NOMO-1 treated with dmso at 0.1 percent for 144 hours (cell line): ENCODE data around the gene CCDC70.
"Not testable (repeated sequence)": the region's sequence is repeated elsewhere in the genome, so short reads cannot be mapped to it uniquely, and the experiment has no call there.

Experiments used
- DNase-seq: peaks from one replicate; lab custom pipeline; 2025; ENCODE audit not compliant: unreplicated experiment; lab: John Stamatoyannopoulos, UW

CCDC70 gene

DNA sequence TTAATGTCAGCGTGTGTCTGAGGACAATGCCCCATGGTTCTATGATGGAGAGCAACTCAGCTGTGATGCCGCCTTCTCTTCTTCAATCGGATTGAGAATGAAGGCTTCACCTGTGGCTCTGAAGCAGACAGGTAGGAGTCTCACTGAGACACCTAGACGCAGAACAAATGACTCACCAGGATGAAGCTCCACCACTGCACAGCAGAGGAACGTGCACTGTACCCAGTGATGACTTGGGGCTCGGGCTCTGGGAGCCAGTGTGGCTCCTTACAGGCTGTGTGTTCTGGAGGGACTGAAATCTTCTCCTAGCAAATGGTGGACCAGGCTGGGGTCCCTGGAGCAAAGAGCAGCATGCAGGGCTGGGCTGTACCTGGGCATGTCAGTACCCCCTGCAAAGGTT is 44.0 kb downstream of the CCDC70 start:
- no peak for DNase-seq

DNA sequence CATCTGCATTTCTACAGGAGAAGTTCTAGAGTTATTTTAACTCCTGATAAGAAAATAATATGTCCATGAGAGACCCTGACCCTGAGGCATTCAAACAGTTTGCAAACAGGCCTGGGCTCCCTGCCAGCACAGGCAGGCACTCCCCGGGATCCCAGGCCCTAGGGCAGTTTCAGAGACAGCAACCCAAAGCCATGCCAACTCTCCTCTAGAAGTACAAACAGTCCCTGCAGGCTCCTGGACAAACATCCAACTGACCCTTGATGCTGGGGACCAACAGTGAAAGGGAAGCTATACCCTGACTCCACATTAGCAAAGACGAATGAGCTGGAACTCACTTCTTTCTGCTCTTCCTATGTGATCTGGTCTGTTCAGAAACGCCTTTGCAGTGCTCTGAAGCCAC is 44.8 kb downstream of the CCDC70 start:
- no peak for DNase-seq

DNA sequence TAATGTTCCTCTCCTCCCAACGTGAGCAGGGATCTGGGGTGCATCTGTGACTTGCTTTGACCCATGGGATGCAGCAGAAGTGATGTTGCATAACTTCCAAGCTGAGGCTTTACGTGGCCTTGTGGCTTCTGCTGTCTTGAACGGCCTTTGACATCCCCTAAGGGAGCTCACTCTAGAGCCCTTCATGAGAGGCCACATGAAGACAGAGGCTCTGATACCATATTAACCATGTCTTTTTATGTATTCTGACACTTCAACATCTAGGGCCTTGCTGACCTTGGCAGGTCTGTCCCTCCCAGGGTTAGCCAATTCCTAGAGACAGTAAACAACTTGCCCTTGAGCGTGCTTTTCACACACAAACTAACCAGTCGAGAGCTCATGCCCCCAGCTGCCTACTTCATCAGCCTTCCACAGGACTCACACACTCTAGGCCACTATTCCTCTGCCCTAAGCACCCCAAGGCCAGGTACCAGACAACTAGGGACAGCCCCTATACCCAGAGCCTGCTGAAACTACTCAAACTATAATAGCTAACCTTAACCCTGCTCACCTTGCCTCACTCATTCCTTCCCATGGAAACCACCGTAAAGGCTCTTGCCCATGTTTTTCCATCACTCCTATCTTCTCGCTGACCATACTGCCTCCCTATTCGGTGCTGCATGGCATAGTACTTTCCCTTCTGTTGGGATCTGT is 45.4 kb downstream of the CCDC70 start:
- DNase-seq, result no peak

DNA sequence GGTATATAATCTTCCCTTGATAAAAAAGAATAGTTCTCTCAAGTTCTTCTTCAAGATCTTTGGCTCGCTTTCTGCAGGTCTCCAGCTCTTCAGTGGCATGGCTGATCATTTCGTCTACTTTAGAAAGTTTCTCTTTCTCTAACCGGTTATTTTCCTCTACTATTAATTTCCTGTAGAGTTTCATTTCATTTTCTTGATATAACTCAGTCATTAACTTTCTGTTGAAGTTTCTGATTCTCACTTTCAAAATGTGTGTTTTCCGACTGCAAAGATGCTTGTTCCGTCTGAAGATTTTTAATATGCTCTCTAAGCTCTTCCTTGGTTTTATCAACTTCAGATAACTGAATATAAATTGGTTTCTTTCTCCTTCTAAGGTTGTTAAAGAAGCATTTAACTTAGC is 47.5 kb downstream of the CCDC70 start:
- not testable (repeated sequence) for DNase-seq

DNA sequence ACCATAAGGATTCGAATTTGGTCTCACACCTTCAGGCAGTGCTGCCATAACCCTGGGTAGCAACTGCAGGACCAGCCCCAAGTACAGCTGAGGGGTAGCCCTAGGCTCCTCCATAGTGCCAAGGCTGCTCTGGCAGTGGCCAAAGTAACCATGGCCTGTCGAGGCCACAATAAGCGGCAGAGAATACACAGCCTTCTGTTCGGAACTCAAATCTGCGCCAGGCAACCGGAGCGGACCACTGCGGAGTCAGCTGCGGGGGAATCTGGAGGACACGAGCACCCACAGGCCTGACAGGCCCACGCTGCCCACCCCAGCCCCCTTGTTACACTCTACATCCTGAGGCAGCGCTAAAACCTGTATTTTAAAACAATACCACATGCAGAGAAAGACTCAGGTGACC is 48.7 kb downstream of the CCDC70 start:
- DNase-seq, result no peak

DNA sequence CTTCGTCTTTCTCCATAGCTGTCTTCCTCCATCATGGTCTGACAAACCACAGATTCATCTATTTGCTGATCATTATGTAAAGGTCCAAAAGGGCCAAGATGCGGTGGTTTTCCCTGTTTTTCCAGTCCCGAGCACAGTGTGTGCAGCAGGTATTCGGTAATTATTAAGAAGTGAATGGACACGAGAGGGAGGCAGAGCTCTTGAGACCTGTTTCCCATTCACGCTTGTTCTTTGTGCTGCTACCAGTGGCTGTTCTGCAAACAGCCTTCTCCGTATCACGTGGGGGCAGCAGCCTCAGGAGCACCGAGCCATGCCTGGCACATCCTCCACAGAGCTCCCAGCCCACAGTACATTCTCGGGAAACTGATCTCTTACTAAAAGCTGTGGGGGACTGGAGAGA is 50.3 kb downstream of the CCDC70 start:
- DNase-seq, result no peak

DNA sequence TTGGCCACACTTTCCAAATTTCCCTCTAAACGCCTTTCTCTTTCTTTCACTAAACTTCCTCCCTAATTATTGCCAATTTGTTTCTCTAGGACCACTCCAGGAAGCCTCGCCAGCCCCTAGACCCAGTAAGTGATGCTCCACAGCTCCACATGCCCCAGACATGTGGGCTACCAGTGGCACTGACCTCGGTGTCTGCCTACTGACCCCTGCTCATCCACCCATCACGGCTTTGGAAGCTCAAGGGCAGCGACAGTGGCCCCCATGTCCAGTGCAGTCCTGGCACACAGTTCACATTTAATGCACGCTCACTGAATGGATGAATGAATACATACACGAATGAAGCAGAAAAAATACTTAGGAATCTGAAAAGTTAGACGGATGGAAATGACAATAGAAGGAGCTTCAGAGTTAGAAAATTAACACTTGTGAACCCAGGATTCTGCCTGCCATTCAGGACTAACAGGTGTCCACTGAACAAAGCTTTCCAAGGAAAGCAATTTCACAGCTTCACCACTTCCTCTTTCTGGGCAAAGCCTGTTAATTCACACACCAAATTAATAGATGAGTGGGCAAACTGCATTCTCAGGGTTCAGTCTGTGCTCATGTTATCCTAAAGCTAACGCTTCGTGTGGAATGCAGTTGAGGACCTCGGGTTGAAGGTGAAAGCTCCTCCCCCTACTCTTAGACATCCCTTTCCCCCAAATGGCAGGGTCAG is 50.9 kb downstream of the CCDC70 start:
- peak; percentile 16 for DNase-seq

DNA sequence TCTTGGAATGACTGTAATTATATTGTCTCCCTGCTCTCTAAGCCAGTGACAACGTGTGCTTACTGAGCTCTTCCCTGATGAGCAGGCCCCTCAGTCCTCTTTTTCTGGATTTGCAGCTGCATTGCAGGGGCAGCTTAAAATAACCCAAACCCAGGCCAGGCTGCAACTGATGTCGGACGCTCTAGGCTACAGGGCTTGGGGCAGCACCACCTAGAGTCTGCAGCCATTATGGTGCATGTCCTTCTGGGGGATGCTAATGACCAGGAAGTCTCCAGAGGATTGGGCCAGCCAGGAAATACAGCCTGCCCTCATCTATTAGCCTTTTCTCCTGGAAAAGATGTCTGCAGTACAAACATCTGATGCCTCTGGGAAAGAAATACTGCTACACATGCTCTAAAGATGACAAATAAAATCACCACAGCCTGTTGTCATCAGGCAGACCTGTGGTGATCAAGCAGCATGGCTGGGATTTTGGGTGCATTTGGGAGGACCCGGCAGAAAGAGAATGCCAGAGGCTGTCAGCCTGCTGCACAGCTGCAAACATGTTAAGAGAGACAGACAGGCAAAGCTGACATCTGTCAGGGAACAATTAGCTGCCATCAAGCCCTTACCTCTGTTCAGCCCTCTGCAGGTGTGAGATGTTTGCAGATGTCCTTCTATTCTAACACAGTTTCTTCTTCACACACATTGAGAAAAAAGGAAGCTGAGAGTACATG is 51.8 kb downstream of the CCDC70 start:
- DNase-seq, result no peak

DNA sequence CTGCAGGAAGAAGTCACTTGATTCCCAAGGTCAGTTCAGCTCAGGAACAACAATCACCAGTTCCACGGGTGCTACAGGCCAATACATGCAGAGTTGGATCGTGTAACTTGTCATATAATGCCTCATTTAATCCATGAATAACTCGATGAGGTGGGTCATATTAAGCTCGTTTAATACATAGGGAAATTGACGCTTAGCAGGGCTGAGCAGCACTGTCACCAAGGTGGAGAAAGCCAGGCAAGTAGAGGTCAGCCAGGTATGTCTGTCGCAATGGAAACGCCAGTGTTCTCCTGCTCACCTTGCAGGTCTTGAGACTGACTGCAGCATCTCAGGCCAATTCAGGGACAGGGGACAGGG is 52.3 kb downstream of the CCDC70 start:
- DNase-seq, result no peak
